GM10847 (cell line): ENCODE data around the gene BTBD17.

Experiments
- POLR2A ChIP-seq: IDR thresholded peaks from 2 replicates; pipeline ENCODE4 v1.6.1; 2011; ENCODE audit not compliant: insufficient read length; ENCODE audit errors: extremely low read depth

Gene BTBD17

DNA sequence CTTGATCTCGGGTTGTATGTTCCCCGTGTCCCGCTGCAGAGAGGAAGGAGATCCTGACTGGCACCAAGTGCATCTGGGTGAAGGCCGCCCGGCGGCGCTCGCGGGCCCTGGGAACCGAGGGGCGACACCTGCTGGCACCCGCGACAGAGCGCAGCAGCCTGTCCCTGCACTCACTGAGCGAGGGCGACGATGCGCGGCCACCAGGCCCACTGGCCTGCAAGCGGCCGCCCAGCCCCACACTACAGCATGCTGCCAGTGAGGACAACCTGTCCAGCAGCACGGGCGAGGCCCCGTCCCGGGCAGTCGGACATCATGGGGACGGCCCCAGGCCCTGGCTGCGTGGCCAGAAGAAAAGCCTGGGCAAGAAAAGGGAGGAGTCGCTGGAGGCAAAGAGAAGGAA is 7.5 kb downstream of the BTBD17 start:
- no peak for TF ChIP-seq POLR2A

DNA sequence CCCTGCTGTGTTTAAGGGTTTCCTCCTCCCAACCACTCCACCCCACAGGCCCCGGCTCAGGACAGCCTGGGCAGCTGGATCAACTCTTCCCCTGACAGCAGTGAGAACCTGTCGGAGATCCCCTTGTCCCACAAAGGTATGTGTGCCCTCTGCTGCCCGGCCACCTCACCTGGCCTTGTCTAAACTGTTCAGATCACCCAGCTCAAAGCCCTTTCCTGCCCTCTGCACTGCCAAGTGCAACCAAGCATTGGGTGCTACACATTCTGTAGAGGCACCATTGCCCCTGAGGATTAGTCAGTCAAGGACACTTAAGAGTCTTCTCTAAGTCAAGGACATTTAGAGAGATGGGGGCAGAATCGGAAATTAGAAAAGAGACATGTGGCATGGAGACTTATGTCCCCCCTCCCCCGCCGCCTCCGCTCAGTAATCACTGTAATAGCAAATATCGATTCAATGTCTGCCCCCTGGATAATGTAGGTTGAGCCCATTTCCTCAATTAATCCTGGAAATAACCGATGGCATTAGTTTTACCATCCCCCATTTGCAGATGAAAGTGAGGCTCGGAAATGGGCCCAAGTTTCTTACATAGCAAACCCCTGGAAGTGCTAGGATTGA is 8.1 kb downstream of the BTBD17 start:
- no peak for TF ChIP-seq POLR2A

- no peak for TF ChIP-seq POLR2A
These were observed 10.0 kb downstream of the BTBD17 start for GRCh38 chr17:74351552-74352210.

GRCh38 chr17:74350486-74350885 is 11.2 kb downstream of the BTBD17 start:
- TF ChIP-seq POLR2A = no peak

DNA sequence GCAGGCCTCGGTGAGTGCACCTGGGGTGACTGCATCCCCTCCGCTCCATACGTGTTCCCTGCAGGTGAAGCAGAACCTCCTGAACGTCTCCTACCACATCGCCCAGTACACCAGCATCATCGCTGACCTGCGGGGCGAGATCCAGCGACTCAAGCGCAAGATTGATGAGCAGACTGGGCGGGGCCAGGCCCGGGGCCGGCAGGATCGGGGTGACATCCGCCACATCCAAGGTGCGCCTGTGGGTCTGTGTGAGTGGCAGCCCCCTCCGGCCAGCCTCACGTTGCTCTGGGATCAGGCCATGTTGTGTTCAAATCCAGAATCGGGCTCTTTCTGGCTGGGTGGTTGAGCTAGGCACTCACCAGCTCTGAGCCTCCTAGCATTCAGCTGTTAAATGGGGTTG is 12.5 kb downstream of the BTBD17 start:
- no peak for TF ChIP-seq POLR2A

GRCh38 chr17:74347646-74348045 is 14.0 kb downstream of the BTBD17 start:
- no peak for TF ChIP-seq POLR2A

- TF ChIP-seq POLR2A = no peak
These were observed 16.0 kb downstream of the BTBD17 start for GRCh38 chr17:74345433-74346241.

- no peak for TF ChIP-seq POLR2A
These were observed 17.0 kb downstream of the BTBD17 start for GRCh38 chr17:74344658-74345057.

GRCh38 chr17:74343526-74344284 is 18.0 kb downstream of the BTBD17 start:
- no peak for TF ChIP-seq POLR2A

DNA sequence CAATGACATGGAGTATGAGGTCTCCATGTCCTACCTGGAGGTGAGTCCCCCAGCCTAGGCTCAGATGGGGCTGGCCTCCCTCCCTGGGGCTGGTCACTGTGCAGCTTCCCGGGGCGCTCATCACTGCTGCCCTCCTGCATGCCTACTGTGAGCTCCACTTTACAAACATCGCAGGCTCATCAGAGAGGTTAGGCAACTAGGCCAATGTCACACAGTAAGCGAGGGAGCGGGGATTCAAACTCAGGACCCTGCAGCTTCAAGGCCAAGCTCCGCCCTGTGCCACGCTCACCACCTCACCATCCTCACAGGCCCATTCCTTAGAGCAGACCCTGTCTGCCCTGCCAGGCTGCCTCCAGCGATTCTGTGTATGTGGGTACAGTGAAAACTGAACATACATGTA is 18.5 kb downstream of the BTBD17 start:
- no peak for TF ChIP-seq POLR2A

- TF ChIP-seq POLR2A = no peak
These were observed 19.4 kb downstream of the BTBD17 start for GRCh38 chr17:74342224-74342623.

GRCh38 chr17:74340470-74341023 is 21.1 kb downstream of the BTBD17 start:
- no peak for TF ChIP-seq POLR2A

DNA sequence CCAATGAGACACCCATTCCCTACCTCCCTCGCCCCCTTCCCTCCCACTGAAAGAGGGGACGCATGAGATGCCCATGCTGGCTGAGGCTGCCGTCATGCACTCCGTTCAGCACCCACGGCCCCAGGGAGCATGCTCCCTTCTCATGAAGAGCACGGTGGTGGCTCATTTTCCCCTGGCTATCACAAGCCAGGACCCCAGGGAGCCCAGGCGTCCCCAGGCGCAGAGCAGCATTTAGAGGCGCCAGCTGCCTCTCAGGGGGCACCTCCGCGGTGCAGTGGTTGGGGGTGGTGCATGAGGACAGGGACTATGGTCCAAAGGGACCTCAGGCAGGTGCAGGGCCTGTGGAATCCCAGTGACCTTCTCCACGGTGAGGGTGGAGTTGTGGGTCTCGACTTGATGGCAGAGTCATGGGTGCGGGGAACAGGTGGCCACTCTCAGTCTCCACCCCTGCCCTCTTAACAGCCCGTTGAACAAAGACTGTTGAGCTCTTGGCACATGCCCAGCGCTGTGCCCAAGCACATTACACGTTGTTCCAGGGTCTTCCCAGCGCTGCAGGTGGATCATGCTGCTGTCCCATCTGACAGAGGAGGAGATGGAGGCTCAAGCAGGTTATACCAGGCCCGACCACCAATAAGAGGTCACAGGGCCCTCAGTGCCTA is 22.0 kb downstream of the BTBD17 start:
- no peak for TF ChIP-seq POLR2A

DNA sequence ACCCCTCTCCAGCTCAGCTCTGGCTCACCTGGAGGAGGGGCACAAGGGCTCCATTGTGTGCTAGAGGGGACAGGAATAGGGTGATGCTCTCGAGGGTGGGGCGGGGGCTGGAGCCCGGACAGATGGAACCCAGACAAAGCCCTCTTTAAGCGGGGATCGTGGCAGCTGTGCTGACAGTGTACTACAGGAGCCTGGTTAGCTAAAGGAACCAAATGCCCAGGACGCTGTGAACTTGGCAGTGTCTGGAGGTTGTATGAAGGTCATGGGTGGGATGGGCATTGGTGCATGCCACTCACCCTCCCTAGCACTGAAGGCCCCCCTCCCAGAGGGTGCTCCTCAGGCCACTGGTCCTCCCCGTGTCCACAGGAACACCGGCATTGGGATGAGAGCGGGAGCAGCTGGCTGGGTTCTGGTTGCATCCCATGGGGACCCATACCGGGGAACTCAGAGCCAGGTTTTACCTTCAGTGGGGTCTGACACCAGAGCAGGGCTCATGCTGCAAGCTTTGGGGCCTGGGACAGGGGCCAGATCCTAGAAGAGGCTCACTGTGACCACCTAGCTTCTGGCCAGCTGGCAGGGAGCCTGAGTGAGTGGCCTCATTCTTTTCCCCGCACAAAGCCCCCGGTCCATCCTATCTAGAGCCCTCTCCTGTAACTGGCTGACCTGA is 23.7 kb downstream of the BTBD17 start:
- TF ChIP-seq POLR2A = no peak
